Gastroesophageal sphincter (tissue), 3 donors: ENCODE measurements around the gene MAP10.

Experiments
- EP300 ChIP-seq: sonication (generic); formaldehyde crosslinking; IDR thresholded peaks from one replicate; pipeline ENCODE4 v1.6.1; 2017; ENCODE audit warnings: antibody characterized with exemption, mild to moderate bottlenecking
- POLR2A ChIP-seq, 2 donors: fragments of 450-650 bp; IDR thresholded peaks; one replicate each; pipeline ENCODE4 v1.6.1; 2017; ENCODE audit warnings: antibody characterized with exemption in 2 of 2, mild to moderate bottlenecking in 2 of 2, moderate library complexity in 1 of 2
- POLR2AphosphoS5 ChIP-seq: sonication (generic); formaldehyde crosslinking; IDR thresholded peaks from one replicate; pipeline ENCODE4 v1.6.1; 2017; ENCODE audit warnings: antibody characterized with exemption
- TF ChIP-seq, protein P1 (sequence below), 4 experiments: fragments of 200-600 bp in 2 of 4; fragments of 450-650 bp in 2 of 4; sonication (generic) in 1 of 4; IDR thresholded peaks; one replicate each; pipeline ENCODE4 v1.5.1; 2017 to 2019; ENCODE audit warnings: antibody characterized with exemption in 4 of 4, mild to moderate bottlenecking in 2 of 4, moderate library complexity in 2 of 4

GRCh38 chr1:232767305-232768074, 37.7 kb upstream of the MAP10 start:
- TF ChIP-seq, protein P1, sequence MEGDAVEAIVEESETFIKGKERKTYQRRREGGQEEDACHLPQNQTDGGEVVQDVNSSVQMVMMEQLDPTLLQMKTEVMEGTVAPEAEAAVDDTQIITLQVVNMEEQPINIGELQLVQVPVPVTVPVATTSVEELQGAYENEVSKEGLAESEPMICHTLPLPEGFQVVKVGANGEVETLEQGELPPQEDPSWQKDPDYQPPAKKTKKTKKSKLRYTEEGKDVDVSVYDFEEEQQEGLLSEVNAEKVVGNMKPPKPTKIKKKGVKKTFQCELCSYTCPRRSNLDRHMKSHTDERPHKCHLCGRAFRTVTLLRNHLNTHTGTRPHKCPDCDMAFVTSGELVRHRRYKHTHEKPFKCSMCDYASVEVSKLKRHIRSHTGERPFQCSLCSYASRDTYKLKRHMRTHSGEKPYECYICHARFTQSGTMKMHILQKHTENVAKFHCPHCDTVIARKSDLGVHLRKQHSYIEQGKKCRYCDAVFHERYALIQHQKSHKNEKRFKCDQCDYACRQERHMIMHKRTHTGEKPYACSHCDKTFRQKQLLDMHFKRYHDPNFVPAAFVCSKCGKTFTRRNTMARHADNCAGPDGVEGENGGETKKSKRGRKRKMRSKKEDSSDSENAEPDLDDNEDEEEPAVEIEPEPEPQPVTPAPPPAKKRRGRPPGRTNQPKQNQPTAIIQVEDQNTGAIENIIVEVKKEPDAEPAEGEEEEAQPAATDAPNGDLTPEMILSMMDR (IDR thresholded peaks at IDR 0.05), result no peak
- TF ChIP-seq POLR2A (IDR thresholded peaks at IDR 0.05) (no peak), POLR2AphosphoS5 (peak; percentile 78), EP300 (no peak)
